22Rv1 (cell line): ENCODE results near the gene MSMB.

Source experiments
- CTCF ChIP-seq: fragments of 450-650 bp; IDR thresholded peaks from 2 replicates; pipeline ENCODE4 v1.5.1; 2017; ENCODE audit warnings: mild to moderate bottlenecking
- ZFX ChIP-seq: fragments of 450-650 bp; IDR thresholded peaks from 2 replicates; pipeline ENCODE4 v1.6.1; 2017; ENCODE audit warnings: antibody characterized with exemption, borderline replicate concordance

GRCh38 chr10:46018453-46019176 lies 27.5 kb downstream of the MSMB start:
- TF ChIP-seq CTCF (no peak), ZFX (no peak)
